Suprapubic skin (tissue), 4 donors: ENCODE measurements around the gene M1AP. TPM values are rescaled to one million over a fixed set of nuclear protein-coding genes. Genes with fewer than 3 reads are reported as not detected.

ENCODE experiments used
- DNase-seq, 2 donors: peaks; one replicate each; pipeline ENCODE4 v3.0.0-alpha.2; 2019; ENCODE audit warnings: low spot score in 2 of 2
- H3K27ac ChIP-seq: fragments of 200-600 bp; sonication (generic); one replicate; pipeline ENCODE4 v1.5.1; 2019
- H3K27me3 ChIP-seq: fragments of 200-600 bp; sonication (generic); one replicate; pipeline ENCODE4 v1.5.1; 2019
- H3K36me3 ChIP-seq: fragments of 200-600 bp; sonication (generic); one replicate; pipeline ENCODE4 v1.5.1; 2019
- H3K4me1 ChIP-seq: fragments of 200-600 bp; sonication (generic); one replicate; pipeline ENCODE4 v1.5.1; 2019
- H3K4me3 ChIP-seq: fragments of 200-600 bp; sonication (generic); one replicate; pipeline ENCODE4 v1.5.1; 2019; ENCODE audit warnings: mild to moderate bottlenecking
- H3K9me3 ChIP-seq: fragments of 200-600 bp; sonication (generic); one replicate; pipeline ENCODE4 v1.5.1; 2019
- EP300 ChIP-seq: sonication (generic); formaldehyde crosslinking; IDR thresholded peaks from one replicate; pipeline ENCODE4 v1.6.1; 2017; ENCODE audit warnings: antibody characterized with exemption
- POLR2A ChIP-seq, 2 donors: fragments of 450-650 bp; IDR thresholded peaks; one replicate each; pipeline ENCODE4 v1.6.1; 2017; ENCODE audit warnings: antibody characterized with exemption in 2 of 2, mild to moderate bottlenecking in 2 of 2, moderate library complexity in 2 of 2
- POLR2AphosphoS5 ChIP-seq, 3 donors: sonication (generic); formaldehyde crosslinking; IDR thresholded peaks; one replicate each; pipeline ENCODE4 v1.6.1; 2017; ENCODE audit warnings: antibody characterized with exemption in 3 of 3
- WGBS: methylation state at CpG from one replicate; pipeline ENCODE4 v1.1.5; 2018; 5-methylcytosine and 5-hydroxymethylcytosine counted together
- total RNA-seq, 4 donors: library from RNA; depleted of rRNA; stranded (reverse); fragments of >200 nt; gene quantifications; one replicate each; pipeline ENCODE4 v1.1.0, GENCODE V29; 2016
- TF ChIP-seq, protein P1 (sequence below), 2 donors: fragments of 200-600 bp in 1 of 2; fragments of 450-650 bp in 1 of 2; sonication (generic) in 1 of 2; IDR thresholded peaks; one replicate each; pipeline ENCODE4 v1.5.1; 2016 to 2019; ENCODE audit warnings: antibody characterized with exemption in 2 of 2, mild to moderate bottlenecking in 1 of 2, moderate library complexity in 1 of 2

The M1AP gene
- total RNA-seq, 4 donors from 2014 or later, result 1.1 TPM; not detected in 3

GRCh38 chr2:74532222-74532621 lies 115.9 kb downstream of the M1AP start:
- Histone ChIP-seq H3K27me3 (no peaks in the 10 kb centered on the region), H3K36me3 (peaks cover 28% of the 10 kb centered on the region), H3K27ac (no peak overlapping the region), H3K4me1 (peaks cover 30% of the 10 kb centered on the region), H3K9me3 (no peaks in the 10 kb centered on the region), H3K4me3 (no peak overlapping the region)
- DNase-seq, result no peak
- no peak for TF ChIP-seq EP300

GRCh38 chr2:74531666-74532065 lies 116.5 kb downstream of the M1AP start:
- H3K27me3 ChIP-seq, result no peaks in the 10 kb centered on the region
- WGBS, result 83% methylated on average over 7 of the region's 7 CpGs
- TF ChIP-seq POLR2AphosphoS5 (IDR thresholded peaks at IDR 0.05), result no peak
- no peak for TF ChIP-seq POLR2A (IDR thresholded peaks at IDR 0.05)
- no peak for TF ChIP-seq EP300
- peaks cover 30% of the 10 kb centered on the region for H3K4me1 ChIP-seq
- peaks cover 34% of the 10 kb centered on the region for H3K36me3 ChIP-seq
- no peak for DNase-seq
- H3K27ac ChIP-seq, result no peak overlapping the region
- no peaks in the 10 kb centered on the region for H3K9me3 ChIP-seq
- H3K4me3 ChIP-seq, result no peak overlapping the region

GRCh38 chr2:74530239-74531187 lies 117.6 kb downstream of the M1AP start:
- peak overlapping the region; percentile 80 for H3K4me3 ChIP-seq
- H3K4me1 ChIP-seq, result peaks cover 35% of the 10 kb centered on the region
- peak overlapping the region; percentile 92 for H3K27ac ChIP-seq
- H3K9me3 ChIP-seq, result no peaks in the 10 kb centered on the region
- no peaks in the 10 kb centered on the region for H3K27me3 ChIP-seq
- peaks cover 45% of the 10 kb centered on the region for H3K36me3 ChIP-seq
- TF ChIP-seq EP300 (no peak), POLR2AphosphoS5 (IDR thresholded peaks at IDR 0.05) (no peak), POLR2A (IDR thresholded peaks at IDR 0.05) (no peak)
- TF ChIP-seq, protein P1, sequence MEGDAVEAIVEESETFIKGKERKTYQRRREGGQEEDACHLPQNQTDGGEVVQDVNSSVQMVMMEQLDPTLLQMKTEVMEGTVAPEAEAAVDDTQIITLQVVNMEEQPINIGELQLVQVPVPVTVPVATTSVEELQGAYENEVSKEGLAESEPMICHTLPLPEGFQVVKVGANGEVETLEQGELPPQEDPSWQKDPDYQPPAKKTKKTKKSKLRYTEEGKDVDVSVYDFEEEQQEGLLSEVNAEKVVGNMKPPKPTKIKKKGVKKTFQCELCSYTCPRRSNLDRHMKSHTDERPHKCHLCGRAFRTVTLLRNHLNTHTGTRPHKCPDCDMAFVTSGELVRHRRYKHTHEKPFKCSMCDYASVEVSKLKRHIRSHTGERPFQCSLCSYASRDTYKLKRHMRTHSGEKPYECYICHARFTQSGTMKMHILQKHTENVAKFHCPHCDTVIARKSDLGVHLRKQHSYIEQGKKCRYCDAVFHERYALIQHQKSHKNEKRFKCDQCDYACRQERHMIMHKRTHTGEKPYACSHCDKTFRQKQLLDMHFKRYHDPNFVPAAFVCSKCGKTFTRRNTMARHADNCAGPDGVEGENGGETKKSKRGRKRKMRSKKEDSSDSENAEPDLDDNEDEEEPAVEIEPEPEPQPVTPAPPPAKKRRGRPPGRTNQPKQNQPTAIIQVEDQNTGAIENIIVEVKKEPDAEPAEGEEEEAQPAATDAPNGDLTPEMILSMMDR (IDR thresholded peaks at IDR 0.05), result no peak
- DNase-seq, result peak in 1 of 2 donors; percentile 77
- WGBS, result 4% methylated on average over 26 of the region's 54 CpGs

GRCh38 chr2:74529357-74530238 lies 118.5 kb downstream of the M1AP start, which contains the start of the genes AUP1 and HTRA2:
AUP1 (minus strand) TSS chr2:74529706; CDS start chr2:74529629, 77 bp downstream.
HTRA2 (plus strand) TSS chr2:74529933; CDS start chr2:74530007, 74 bp downstream.
- Histone ChIP-seq H3K4me1 (peaks cover 35% of the 10 kb centered on the region), H3K27ac (peak within 1 kb of the TSS; percentile 92), H3K9me3 (no peaks in the 10 kb centered on the region), H3K36me3 (peaks cover 46% of the 10 kb centered on the region), H3K27me3 (no peaks in the 10 kb centered on the region), H3K4me3 (peak within 1 kb of the TSS; percentile 80)
- 0% methylated on average over 6 of the region's 87 CpGs for WGBS
- DNase-seq, result peak; percentile 99
- TF ChIP-seq, protein P1 (IDR thresholded peaks at IDR 0.05), result no peak
- TF ChIP-seq POLR2AphosphoS5 (IDR thresholded peaks at IDR 0.05) (peak; percentile 6 to 93 (median 84)), POLR2A (IDR thresholded peaks at IDR 0.05) (peak; percentile 48 to 73)

DNA sequence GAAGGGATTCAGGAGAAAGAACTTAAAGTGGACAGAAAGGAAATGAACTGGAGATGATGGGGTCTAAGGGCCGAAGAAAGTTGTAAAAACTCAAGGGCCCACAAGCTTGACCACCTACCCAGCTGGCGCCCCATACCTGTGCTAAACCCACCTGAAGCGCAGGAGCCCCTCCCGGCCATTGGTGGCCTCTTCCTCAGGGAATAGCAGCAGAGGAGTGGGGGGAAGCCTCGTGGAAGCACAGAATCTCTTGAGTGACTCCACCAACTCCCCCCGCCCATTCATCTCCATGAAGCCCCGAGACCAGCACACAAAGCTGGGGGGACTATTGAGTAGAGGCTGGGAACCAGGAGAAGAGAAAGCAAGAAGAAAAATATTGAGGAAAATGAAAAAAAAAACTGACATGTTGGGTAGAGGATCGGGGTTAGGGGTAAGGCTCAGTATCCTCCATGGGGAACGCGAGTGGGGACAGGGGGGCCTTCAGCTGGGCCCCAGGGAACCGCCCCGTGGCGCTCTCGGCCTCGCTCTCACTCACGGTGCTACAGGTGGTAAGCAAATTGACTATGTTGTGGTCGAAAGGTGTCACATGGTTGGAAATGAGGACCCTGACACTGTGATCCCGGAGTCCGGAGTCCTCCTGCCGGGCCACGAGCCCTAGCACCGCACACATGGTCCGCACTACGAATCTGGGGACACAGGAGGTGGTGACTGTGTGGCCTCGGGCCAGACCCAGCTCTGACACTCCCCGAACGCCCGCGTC lies 119.4 kb downstream of the M1AP start:
- WGBS, result 21% methylated on average over 23 of the region's 29 CpGs
- no peak for DNase-seq
- Histone ChIP-seq H3K27me3 (no peaks in the 10 kb centered on the region), H3K9me3 (no peaks in the 10 kb centered on the region), H3K4me3 (peak overlapping the region; percentile 80), H3K4me1 (peaks cover 35% of the 10 kb centered on the region), H3K27ac (peak overlapping the region; percentile 92), H3K36me3 (peaks cover 44% of the 10 kb centered on the region)
- TF ChIP-seq EP300 (no peak), POLR2A (IDR thresholded peaks at IDR 0.05) (no peak), POLR2AphosphoS5 (IDR thresholded peaks at IDR 0.05) (no peak)
- TF ChIP-seq, protein P1 (IDR thresholded peaks at IDR 0.05), result no peak
